K562 treated with DMSO at 1 percent for 12 hours (cell line): Measurements from ENCODE around the gene CDC42EP5. TPM values are rescaled to one million over a fixed set of nuclear protein-coding genes. Genes with fewer than 3 reads are reported as not detected.

Experiments
- total RNA-seq: library from RNA; unstranded; fragments of 300-600 nt; gene quantifications from 2 replicates; pipeline ENCODE4 v1.2.3, GENCODE V29; 2022; ENCODE audit not compliant: insufficient read depth

Gene CDC42EP5, protein sequence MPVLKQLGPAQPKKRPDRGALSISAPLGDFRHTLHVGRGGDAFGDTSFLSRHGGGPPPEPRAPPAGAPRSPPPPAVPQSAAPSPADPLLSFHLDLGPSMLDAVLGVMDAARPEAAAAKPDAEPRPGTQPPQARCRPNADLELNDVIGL
- total RNA-seq, result 1.4 TPM in 1 of 2 replicates, not detected in the other

DNA sequence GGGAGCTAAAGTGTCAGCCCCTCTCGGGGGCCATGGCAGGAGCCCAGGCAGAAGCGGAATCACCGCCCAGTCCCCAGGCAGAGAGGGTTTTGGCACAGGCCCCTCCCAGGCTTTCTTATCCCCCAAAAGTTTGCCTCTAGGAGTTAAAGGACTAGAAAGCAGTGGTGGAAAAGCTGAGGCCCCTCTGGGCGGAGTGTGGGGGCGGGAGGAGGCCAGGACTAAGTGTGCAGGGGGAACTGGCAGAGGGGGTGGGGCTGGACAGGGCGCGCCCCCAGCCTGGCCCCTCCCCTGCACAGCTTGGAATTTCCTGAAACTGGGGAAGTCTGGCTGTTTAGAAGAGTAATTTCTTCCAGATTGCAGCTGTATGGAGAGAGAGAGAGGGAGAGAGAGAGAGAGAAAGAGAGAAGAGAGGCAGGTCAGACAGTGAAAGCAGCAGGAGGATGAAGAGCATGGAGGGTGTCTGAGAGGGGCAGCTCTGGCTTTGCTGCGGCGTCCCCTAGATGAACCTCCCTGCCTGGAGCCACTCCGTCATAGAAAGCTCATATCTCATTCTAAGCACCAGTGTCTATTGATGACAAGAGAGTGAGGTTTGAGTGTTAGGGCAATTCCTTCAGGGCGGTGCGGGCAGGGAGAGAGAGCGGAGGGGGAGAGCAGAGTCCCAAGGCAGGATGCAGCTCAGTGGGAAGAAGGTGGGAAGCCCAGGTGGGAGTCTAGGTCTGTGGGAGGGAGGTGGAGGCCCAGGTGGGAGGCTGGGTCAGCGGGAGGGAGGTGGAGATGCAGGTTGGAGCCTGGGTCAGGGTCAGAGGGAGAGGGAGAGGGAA lies at the start of gene CDC42EP5:
Gene CDC42EP5, minus strand, starts transcription at position 226 of the 821 bp plus-strand sequence. CDS start 7,749 bp downstream, outside the sequence.

DNA sequence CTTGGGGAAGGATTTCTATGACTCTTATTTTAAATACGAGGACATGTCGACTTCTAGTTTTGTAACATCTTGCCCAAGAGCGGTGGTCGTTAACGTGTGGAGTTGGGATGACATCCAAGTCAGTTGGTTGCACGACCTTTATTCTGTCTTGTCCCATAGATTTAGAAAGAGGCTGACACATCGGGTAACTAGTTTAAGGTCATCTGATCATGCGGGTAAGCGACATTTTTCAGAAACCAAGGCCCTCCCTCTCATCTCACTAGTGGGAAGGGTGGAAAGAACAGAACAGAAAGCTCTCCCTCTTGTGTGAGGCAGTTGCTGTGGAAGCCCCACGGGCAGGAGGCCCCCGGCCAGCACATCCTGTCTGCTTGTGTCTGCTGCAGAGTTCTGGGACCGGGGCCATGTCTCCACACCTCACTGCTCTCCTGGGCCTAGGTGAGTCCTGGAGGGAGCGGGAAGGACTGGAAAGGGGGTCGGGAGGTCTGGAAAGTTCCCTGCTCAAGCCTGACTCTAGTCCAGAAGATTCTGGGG lies 29.5 kb upstream of the CDC42EP5 start, which contains the start of gene LAIR2:
Gene LAIR2, plus strand, starts transcription at position 314 of the 531 bp plus-strand sequence. Its CDS starts 88 bp downstream, at position 402.

DNA sequence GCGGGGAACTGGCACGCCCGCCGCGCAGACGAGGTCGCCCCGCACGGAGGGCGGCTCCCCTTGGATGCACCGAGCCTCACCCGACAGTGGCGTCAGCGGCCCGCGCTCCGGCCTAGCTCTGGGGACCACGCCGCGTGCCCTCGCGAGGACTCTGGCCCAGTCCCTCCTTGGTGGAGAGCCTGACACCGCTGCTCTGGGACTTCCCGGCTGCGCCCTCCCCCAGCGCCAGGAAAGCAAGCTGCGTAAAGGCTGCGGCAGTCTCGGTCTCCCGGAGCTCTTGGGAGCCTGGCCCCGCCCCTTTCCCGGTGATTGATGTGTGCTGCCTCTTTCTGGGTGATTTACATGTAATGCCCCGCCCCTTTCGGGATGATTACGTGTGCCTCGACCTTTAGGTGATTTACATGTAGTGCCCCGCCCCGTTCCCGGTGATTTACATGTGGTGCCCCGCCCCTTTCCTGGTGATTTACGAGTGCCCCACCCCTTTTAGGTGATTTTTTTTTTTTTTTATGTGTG lies 9.5 kb downstream of the CDC42EP5 start, which contains the start of gene LENG9:
Gene LENG9, minus strand, starts transcription at position 248 of the 513 bp plus-strand sequence. CDS start 252 bp downstream, outside the sequence.

DNA sequence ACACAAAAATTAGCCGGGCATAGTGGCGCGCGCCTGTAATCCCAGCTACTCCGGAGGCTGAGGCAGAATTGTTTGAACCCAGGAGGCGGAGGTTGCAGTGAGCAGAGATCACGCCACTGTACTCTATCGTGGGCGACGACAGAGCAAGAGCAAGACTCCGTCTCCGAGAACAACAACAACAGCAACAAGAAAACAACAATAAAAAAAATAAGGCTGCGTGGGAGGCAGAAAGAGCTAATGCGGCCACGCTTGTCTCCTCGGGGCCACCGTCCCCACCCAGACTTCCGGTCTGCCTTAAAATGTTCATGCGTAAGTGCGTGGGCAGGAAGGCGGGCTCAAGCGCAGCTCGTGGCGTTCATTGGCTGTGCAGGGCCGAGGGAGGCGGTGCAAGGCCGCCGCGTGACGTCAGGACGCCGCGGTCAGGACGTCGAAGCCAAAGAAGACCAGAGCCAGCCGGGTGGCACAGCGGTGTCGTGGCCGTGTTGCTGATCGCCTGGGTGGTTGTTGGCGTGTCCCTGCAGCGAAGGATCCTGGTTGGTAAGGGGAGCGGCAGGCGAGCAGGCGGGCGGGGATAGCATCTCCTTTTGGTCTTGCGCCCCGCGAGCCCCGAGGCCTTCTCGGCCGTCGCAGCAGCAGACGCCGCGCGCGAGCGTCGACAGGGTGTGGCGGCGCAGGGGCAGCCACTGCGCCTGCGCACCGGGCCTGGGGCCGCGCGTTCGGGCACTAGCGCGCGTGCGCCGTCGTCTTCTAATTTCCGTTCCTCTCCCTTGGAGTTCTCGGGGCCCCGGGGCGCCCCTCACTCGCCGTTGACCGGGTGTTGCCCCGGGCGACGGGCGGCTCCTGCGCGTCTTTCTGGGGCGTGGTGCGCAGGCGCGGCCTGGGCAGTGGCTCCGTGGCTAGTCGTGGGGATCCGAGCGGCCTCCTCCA lies 24.1 kb downstream of the CDC42EP5 start, which contains the start of gene LENG8:
Gene LENG8, plus strand, starts transcription at position 426 of the 927 bp plus-strand sequence. CDS start 2,146 bp downstream, outside the sequence.

DNA sequence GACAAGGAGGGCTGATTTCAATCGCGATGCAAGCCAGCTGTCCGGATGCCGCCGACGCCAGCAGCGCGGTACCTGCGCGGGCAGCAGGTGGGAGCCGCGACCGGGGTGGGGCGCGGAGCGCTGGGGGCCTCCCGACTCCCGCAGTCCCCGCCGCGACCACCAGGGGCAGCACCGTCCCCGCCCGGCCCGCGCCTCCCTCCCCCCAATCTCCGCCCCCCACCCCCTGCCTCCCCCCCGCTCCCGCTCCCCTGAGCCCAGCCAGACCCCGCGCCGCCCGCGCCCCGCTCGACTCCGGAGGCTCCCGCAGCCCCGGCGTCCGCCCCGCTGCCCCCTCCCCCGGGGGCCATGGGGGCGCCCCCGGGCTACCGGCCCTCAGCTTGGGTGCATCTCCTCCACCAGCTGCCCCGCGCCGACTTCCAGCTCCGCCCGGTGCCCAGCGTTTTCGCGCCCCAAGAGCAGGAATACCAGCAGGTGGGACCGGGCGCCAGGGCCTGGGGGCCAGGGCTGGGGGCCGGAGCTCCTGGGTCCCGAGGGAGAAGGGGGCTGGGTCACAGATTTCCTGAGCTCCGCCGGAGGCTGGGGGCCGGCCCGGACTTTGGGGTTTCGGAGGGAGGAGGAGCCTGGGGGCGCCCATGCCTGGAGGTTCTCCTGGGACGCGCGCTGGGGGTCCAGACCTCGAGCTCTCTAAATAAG lies 57.7 kb downstream of the CDC42EP5 start, which contains the start of gene TTYH1:
Gene TTYH1, plus strand, starts transcription at position 257 of the 693 bp plus-strand sequence. Its CDS starts 89 bp downstream, at position 346.

Other genes with a start within 250 kb of the CDC42EP5 start
- gene LILRA6, start 230.5 kb downstream of the CDC42EP5 start, total RNA-seq, result not detected in 2 replicates
- gene LILRB5, start 216.0 kb downstream of the CDC42EP5 start, total RNA-seq, result not detected in 2 replicates
- gene LILRB2, start 192.2 kb downstream of the CDC42EP5 start, total RNA-seq, result not detected in 2 replicates
- 0.86 TPM in 1 of 2 replicates, not detected in the other for gene LILRA5, start 160.1 kb downstream of the CDC42EP5 start, total RNA-seq
- gene LILRA4, start 134.1 kb downstream of the CDC42EP5 start, total RNA-seq, result not detected in 2 replicates
- 3.2 TPM in 1 of 2 replicates, not detected in the other for gene LAIR1, start 108.4 kb downstream of the CDC42EP5 start, total RNA-seq
- gene TTYH1, start 57.8 kb downstream of the CDC42EP5 start, total RNA-seq, result not detected in 2 replicates
- gene LENG8, start 24.1 kb downstream of the CDC42EP5 start, total RNA-seq, result 46.7 and 133 TPM in 2 replicates
- gene LENG9, start 9.5 kb downstream of the CDC42EP5 start, total RNA-seq, result 0.35 TPM in 1 of 2 replicates, not detected in the other
- not detected in 2 replicates for gene LAIR2, start 29.5 kb upstream of the CDC42EP5 start, total RNA-seq
- 7.6 and 9.8 TPM in 2 replicates for gene LILRA2, start 100.5 kb upstream of the CDC42EP5 start, total RNA-seq
- gene LILRA1, start 120.3 kb upstream of the CDC42EP5 start, total RNA-seq, result not detected in 2 replicates
- gene LILRB1, start 157.2 kb upstream of the CDC42EP5 start, total RNA-seq, result not detected in 2 replicates
- not detected in 2 replicates for gene LILRB4, start 189.7 kb upstream of the CDC42EP5 start, total RNA-seq